Esophagus squamous epithelium (tissue), 5 donors: ENCODE data around the gene BRAF. TPM values are rescaled to one million over a fixed set of nuclear protein-coding genes. Genes with fewer than 3 reads are reported as not detected.
A peak's percentile ranks its signal among the peaks of the same experiment; 100 is the strongest.

Source experiments
- DNase-seq: peaks from one replicate; lab custom pipeline; 2025; lab: John Stamatoyannopoulos, UW
- H3K27ac ChIP-seq, 4 donors: fragments of 200-600 bp; sonication (generic); one replicate each; pipeline ENCODE4 v1.5.1; 2016 to 2019; ENCODE audit warnings: mild to moderate bottlenecking in 1 of 4
- H3K27me3 ChIP-seq, 4 donors: fragments of 200-600 bp; sonication (generic); 1 replicate in 3 of 4; 2 replicates in 1 of 4; pipeline versions ENCODE4 v1.5.1 to v1.6.0; 2017 to 2021; ENCODE audit warnings: antibody characterized with exemption in 1 of 4
- H3K36me3 ChIP-seq, 3 donors: fragments of 200-600 bp; sonication (generic); one replicate each; pipeline ENCODE4 v1.5.1; 2016 to 2019
- H3K4me1 ChIP-seq, 3 donors: fragments of 200-600 bp; sonication (generic); one replicate each; pipeline ENCODE4 v1.5.1; 2017 to 2019
- H3K4me3 ChIP-seq, 4 donors: fragments of 200-600 bp; sonication (generic); 1 replicate in 3 of 4; 2 replicates in 1 of 4; pipeline ENCODE4 v1.5.1; 2016 to 2019; ENCODE audit warnings: mild to moderate bottlenecking in 2 of 4, moderate library complexity in 1 of 4
- H3K9me3 ChIP-seq, 3 donors: fragments of 200-600 bp; sonication (generic); one replicate each; pipeline ENCODE4 v1.5.1; 2016 to 2019
- POLR2A ChIP-seq, 4 donors: fragments of 450-650 bp; IDR thresholded peaks; one replicate each; pipeline ENCODE4 v1.6.1; 2017; ENCODE audit warnings: antibody characterized with exemption in 4 of 4, mild to moderate bottlenecking in 4 of 4, moderate library complexity in 3 of 4
- WGBS, 2 donors: methylation state at CpG; one replicate each; pipeline ENCODE4 v1.1.5; 2018; 5-methylcytosine and 5-hydroxymethylcytosine counted together
- intact Hi-C: fragments of 100-400 bp; cut with DNase I; formaldehyde crosslinking; loops from one replicate; pipeline ENCODE4 v1.15.0; 2022
- total RNA-seq, 4 donors: library from RNA; depleted of rRNA; stranded (reverse); fragments of >200 nt; gene quantifications; one replicate each; pipeline ENCODE4 v1.1.0, GENCODE V29; 2016
- TF ChIP-seq, protein P1 (sequence below), 6 experiments: fragments of 450-650 bp in 4 of 6; fragments of 200-600 bp in 2 of 6; sonication (generic) in 2 of 6; IDR thresholded peaks; one replicate each; pipeline ENCODE4 v1.5.1; 2016 to 2019; ENCODE audit warnings: antibody characterized with exemption in 6 of 6, mild to moderate bottlenecking in 4 of 6, moderate library complexity in 4 of 6
- donor health status: DM: yes; HTN: yes; CAD: no.

BRAF gene
- total RNA-seq, 4 donors from 2014 or later = 10.0 to 40.6 (median 20.6) TPM

DNA sequence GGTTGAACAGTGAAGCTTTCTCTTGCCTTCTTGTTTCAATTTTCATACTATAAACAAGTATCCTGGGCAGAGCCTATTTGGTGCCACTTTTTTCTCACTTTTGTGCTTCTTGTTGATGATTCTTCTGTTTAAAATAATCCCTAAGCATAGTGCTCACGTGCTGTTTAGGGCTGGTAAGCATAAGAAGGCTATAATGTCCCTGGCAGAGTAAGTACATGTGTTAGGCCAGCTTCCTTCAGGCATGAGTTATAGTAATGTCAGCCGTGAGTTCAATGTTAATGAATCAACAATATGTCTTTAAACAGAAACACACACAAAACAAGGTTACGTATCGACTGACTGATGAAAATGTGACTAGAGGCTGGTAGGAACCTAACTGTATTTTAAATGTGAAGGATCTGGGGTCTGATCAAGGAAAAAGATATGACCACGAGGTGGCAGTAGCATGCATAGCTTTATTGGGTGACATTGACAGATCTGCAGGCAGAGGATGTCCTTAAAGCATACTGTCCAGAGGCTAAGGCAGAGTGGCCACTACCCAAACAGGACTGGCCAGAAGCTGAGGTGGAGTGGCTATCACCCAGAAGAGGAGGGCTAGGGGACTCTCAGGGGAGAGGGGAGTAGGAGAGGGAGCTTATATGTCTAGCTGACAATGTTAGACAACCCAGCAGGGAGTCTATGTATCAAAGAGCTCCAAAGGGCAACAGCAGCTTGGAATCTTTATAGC lies 113.7 kb downstream of the BRAF start:
- Histone ChIP-seq H3K27me3 (no peaks in the 10 kb centered on the region), H3K4me1 (no peaks in the 10 kb centered on the region), H3K9me3 (no peaks in the 10 kb centered on the region), H3K36me3 (peaks cover 0 to 13% (median 0%) of the 10 kb centered on the region in 3 donors), H3K27ac (no peak overlapping the region), H3K4me3 (no peak overlapping the region)
- no peak for TF ChIP-seq POLR2A (IDR thresholded peaks at IDR 0.05)
- TF ChIP-seq, protein P1, sequence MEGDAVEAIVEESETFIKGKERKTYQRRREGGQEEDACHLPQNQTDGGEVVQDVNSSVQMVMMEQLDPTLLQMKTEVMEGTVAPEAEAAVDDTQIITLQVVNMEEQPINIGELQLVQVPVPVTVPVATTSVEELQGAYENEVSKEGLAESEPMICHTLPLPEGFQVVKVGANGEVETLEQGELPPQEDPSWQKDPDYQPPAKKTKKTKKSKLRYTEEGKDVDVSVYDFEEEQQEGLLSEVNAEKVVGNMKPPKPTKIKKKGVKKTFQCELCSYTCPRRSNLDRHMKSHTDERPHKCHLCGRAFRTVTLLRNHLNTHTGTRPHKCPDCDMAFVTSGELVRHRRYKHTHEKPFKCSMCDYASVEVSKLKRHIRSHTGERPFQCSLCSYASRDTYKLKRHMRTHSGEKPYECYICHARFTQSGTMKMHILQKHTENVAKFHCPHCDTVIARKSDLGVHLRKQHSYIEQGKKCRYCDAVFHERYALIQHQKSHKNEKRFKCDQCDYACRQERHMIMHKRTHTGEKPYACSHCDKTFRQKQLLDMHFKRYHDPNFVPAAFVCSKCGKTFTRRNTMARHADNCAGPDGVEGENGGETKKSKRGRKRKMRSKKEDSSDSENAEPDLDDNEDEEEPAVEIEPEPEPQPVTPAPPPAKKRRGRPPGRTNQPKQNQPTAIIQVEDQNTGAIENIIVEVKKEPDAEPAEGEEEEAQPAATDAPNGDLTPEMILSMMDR (IDR thresholded peaks at IDR 0.05) = peak; percentile 52 to 72 (median 60)
- intact Hi-C loops = loop anchor here (10.0 kb wide), 1 partner anchor 194 kb away; no protein-coding TSS in a partner anchor
- DNase-seq = no peak
- 14 to 21% methylated on average over 5 of the region's 5 CpGs for whole genome bisulfite sequencing, 2 donors

DNA sequence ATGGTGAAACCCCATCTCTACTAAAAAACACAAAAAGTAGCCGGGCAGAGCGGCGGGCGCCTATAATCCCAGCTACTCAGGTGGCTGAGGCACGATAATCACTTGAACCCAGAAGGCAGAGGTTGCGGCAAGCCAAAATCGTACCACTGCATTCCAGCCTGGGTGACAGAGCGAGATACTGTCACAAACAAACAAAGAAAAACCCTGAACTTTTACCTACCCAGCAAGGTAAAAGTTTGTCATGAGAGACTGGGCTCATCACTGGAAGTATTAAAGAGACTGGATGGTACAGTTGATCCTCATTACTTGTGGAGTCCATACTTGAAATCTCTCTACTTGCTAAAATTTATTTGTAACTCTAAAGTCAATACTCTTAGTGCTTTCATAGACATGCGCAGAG lies 114.3 kb downstream of the BRAF start:
- H3K27ac ChIP-seq = no peak overlapping the region
- WGBS, 2 donors = 97 to 98% methylated on average over 9 of the region's 9 CpGs
- H3K36me3 ChIP-seq = peaks cover 0 to 19% (median 0%) of the 10 kb centered on the region in 3 donors
- no peak overlapping the region for H3K4me3 ChIP-seq
- H3K4me1 ChIP-seq = no peaks in the 10 kb centered on the region
- H3K9me3 ChIP-seq = no peaks in the 10 kb centered on the region
- no peak for DNase-seq
- no peaks in the 10 kb centered on the region for H3K27me3 ChIP-seq
- no peak for TF ChIP-seq POLR2A (IDR thresholded peaks at IDR 0.05)
- TF ChIP-seq, protein P1 (IDR thresholded peaks at IDR 0.05) = no peak
- intact Hi-C loops = loop anchor here (10.0 kb wide), 1 partner anchor 194 kb away; no protein-coding TSS in a partner anchor

DNA sequence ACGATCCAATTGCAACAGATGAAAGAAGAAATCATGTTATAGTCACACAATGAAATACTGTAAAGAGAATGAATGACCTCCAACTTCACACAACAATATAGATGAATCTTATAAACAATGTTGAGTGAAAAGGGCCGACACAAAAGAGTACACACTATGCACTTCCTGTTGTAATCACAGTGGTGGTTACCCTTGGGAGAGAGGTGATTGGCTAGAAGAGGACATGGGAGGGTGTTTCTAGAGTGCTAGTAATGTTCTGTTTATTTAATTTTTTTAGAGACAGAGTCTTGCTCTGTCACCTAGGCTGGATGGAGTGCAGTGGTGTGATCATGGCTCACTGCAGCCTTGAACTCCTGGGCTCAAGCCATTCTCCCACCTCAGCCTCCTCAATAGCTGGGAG lies 145.8 kb downstream of the BRAF start:
- peaks cover 0 to 95% (median 10%) of the 10 kb centered on the region in 3 donors for H3K36me3 ChIP-seq
- WGBS, 2 donors = 54 to 73% methylated on average over 2 of the region's 2 CpGs

DNA sequence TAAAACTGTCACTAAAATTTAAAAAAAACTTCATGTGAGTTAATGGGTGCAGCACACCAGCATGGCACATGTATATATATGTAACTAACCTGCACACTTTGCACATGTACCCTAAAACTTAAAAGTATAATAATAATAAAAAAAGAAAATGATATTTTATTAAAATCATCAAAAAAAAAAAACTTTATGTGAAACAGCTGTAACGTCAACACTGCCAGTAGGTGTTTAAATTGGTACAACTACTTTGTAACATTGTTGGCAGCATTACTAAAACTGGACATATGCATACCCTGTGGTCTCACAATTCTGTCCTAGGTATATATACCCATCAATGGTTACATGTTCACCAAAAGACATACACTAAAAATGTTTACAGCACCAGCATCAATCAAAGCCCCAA lies 146.2 kb downstream of the BRAF start:
- 94 to 100% methylated on average over 1 of the region's 1 CpG for WGBS, 2 donors
- peaks cover 0 to 95% (median 10%) of the 10 kb centered on the region in 3 donors for H3K36me3 ChIP-seq

More for the DNA sequence above, 145.8 kb downstream of the BRAF start:
- no peak overlapping the region for H3K4me3 ChIP-seq
- no peak overlapping the region for H3K27ac ChIP-seq
- no peak for DNase-seq
- intact Hi-C loops = no loop called here
- no peaks in the 10 kb centered on the region for H3K9me3 ChIP-seq
- H3K27me3 ChIP-seq = no peaks in the 10 kb centered on the region
- no peak for TF ChIP-seq POLR2A (IDR thresholded peaks at IDR 0.05)
- TF ChIP-seq, protein P1 (IDR thresholded peaks at IDR 0.05) = no peak
- no peaks in the 10 kb centered on the region for H3K4me1 ChIP-seq

DNA sequence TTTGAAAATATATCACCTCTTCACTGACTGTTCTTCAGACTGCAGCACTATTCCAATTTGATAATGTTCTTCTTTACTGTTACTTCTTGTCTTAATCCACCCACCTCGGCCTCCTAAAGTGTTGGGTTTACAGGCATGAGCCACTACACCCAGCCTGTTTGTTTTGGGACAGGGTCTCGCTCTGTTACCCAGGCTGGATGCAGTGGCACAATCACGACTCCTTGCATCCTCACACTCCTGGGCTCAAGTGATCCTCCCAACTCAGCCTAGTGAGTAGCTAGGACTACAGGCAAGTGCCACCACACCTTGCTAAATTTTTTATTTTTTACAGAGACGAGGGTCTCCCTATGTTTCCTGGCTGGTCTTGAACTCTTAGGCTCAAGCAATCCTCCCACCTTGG lies 150.4 kb downstream of the BRAF start:
- no peak for TF ChIP-seq POLR2A (IDR thresholded peaks at IDR 0.05)
- Histone ChIP-seq H3K27me3 (no peaks in the 10 kb centered on the region), H3K4me3 (no peak overlapping the region), H3K9me3 (no peaks in the 10 kb centered on the region), H3K36me3 (peaks cover 0 to 93% (median 10%) of the 10 kb centered on the region in 3 donors), H3K4me1 (no peaks in the 10 kb centered on the region), H3K27ac (no peak overlapping the region)
- DNase-seq = no peak
- 88 to 90% methylated on average over 4 of the region's 4 CpGs for WGBS, 2 donors
- intact Hi-C loops = no loop called here

More for the DNA sequence above, 146.2 kb downstream of the BRAF start:
- intact Hi-C loops = no loop called here
- DNase-seq = no peak
- TF ChIP-seq, protein P1 (IDR thresholded peaks at IDR 0.05) = no peak
- TF ChIP-seq POLR2A (IDR thresholded peaks at IDR 0.05) = no peak
- Histone ChIP-seq H3K4me1 (no peaks in the 10 kb centered on the region), H3K4me3 (no peak overlapping the region), H3K9me3 (no peaks in the 10 kb centered on the region), H3K27ac (no peak overlapping the region), H3K27me3 (no peaks in the 10 kb centered on the region)
